ENCODE data around the gene UNK.

GRCh38 chr17:75845933-75846691, 61.5 kb downstream of the UNK start:
- TF ChIP-seq CTCF (IDR thresholded peaks at IDR 0.05; ENCODE audit: low read length) (no peak), EZH2 (IDR thresholded peaks at IDR 0.05; ENCODE audit: borderline replicate concordance, low read length) (no peak)

Data from OCI-LY1 (cell line).